ENCODE results near the gene SLC24A5. TPM values are rescaled to one million over a fixed set of nuclear protein-coding genes. Genes with fewer than 3 reads are reported as not detected.

SLC24A5 gene
- total and polyA plus RNA-seq, 9 donors = 0.04 to 2.3 (median 0.13) TPM; not detected in 4

DNA sequence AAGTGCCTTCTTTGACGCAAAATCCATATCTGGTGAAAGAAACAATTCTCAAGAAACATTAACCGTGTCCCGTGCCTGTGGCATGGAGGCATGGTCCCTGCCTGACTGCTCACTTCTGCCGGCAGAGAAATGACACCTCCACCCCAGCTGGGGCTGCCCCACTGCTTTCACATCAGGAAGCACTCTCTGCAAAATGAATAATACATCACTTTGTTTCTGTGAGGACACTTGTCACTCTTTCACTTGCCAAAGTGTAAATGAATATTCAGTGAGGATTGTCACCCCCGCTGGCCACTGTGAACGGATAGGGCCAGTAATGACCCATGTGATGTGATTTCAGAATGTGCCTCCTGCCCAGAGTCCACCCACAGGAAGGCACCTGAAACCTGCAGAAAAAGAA is 31.1 kb upstream of the SLC24A5 start:
- peaks cover 11% of the 10 kb centered on the region for H3K4me1 ChIP-seq (ENCODE audit: control insufficient read depth, insufficient read depth, low read length)
- no peaks in the 10 kb centered on the region for H3K9me3 ChIP-seq (replicated peaks; ENCODE audit: control insufficient read depth, low read depth, low read length)
- DNase-seq = no peak
- H3K27me3 ChIP-seq (ENCODE audit: control insufficient read depth, insufficient read depth, low read length) = peaks cover 3% of the 10 kb centered on the region
- H3K36me3 ChIP-seq (ENCODE audit: control insufficient read depth, insufficient read depth, low read length) = no peaks in the 10 kb centered on the region
- H3K27ac ChIP-seq (ENCODE audit: low read length) = no peak overlapping the region
- WGBS (ENCODE audit: insufficient coverage) = 58% methylated on average over 6 of the region's 6 CpGs
- no peak overlapping the region for H3K4me3 ChIP-seq (ENCODE audit: low read length)

DNA sequence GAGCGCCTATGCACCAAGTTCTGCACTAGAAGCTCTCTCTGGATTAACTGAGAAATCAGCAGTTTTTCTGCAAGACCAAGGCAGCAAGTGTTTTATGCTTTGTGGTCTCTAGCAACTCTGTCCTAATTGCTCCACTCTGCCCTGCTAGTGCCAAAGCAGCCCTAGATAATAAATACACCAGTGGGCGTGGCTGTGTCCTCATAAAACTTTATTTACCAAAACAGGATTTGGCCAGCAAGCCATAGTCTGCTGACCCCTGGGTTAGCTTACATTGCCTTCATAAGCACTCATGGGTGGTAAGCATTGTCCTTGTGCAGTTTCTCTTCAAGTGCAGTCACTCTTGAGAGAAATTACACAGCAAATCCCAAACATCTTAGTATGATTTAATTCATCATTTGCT is 30.7 kb upstream of the SLC24A5 start:
- Histone ChIP-seq H3K27me3 (ENCODE audit: control insufficient read depth, insufficient read depth, low read length) (peaks cover 3% of the 10 kb centered on the region), H3K4me3 (ENCODE audit: low read length) (no peak overlapping the region), H3K4me1 (ENCODE audit: control insufficient read depth, insufficient read depth, low read length) (peaks cover 7% of the 10 kb centered on the region), H3K36me3 (ENCODE audit: control insufficient read depth, insufficient read depth, low read length) (no peaks in the 10 kb centered on the region), H3K9me3 (replicated peaks; ENCODE audit: control insufficient read depth, low read depth, low read length) (no peaks in the 10 kb centered on the region), H3K27ac (ENCODE audit: low read length) (no peak overlapping the region)
- 100% methylated on average over 1 of the region's 2 CpGs for WGBS (ENCODE audit: insufficient coverage)
- no peak for DNase-seq

DNA sequence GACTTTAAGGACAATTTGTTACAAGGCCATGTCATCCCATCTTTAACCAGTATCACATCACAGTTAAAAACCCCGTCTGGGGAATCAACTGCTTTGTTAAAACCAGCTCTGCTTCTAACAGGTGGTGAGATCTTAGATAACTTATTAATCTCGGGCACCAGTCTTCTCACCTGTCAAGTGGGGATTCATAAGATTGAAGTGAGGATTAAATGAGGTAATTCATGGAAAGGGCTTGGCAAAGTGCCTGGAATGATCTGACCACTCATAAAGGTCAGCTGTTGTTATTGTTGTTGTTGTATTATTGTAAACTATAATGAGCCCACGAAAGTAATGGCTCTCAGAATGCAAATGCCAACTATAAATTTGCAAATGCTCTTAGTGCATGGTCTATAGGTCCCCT is 30.1 kb upstream of the SLC24A5 start:
- no peak overlapping the region for H3K27ac ChIP-seq (ENCODE audit: low read length)
- no peaks in the 10 kb centered on the region for H3K36me3 ChIP-seq (ENCODE audit: control insufficient read depth, insufficient read depth, low read length)
- no peaks in the 10 kb centered on the region for H3K9me3 ChIP-seq (replicated peaks; ENCODE audit: control insufficient read depth, low read depth, low read length)
- H3K4me3 ChIP-seq (ENCODE audit: low read length) = no peak overlapping the region
- peaks cover 3% of the 10 kb centered on the region for H3K27me3 ChIP-seq (ENCODE audit: control insufficient read depth, insufficient read depth, low read length)
- 40% methylated on average over 1 of the region's 3 CpGs for WGBS (ENCODE audit: insufficient coverage)
- no peak for DNase-seq
- peaks cover 2% of the 10 kb centered on the region for H3K4me1 ChIP-seq (ENCODE audit: control insufficient read depth, insufficient read depth, low read length)

DNA sequence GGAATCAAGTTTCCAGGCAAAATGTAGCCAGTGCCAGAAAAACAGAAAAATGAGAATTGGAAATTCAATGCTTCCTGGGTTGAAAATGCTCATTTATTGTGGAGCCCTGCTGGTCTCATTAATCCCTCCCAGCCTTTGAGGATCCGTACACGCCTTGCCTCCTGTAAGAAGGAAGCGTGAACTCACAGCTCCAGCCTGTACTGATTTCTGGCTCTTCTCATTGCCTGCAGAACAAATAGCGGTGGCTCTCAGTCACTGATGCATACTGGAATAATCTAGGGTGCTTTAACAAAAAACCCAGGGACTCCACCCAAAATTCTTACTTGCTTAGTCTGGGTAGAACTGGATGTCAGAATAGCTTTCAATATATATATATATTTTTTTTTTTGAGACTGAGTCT is 29.3 kb upstream of the SLC24A5 start:
- no peaks in the 10 kb centered on the region for H3K4me1 ChIP-seq (ENCODE audit: control insufficient read depth, insufficient read depth, low read length)
- no peaks in the 10 kb centered on the region for H3K9me3 ChIP-seq (replicated peaks; ENCODE audit: control insufficient read depth, low read depth, low read length)
- DNase-seq = peak; percentile 40
- no peak overlapping the region for H3K27ac ChIP-seq (ENCODE audit: low read length)
- peaks cover 3% of the 10 kb centered on the region for H3K27me3 ChIP-seq (ENCODE audit: control insufficient read depth, insufficient read depth, low read length)
- no peak overlapping the region for H3K4me3 ChIP-seq (ENCODE audit: low read length)
- no peaks in the 10 kb centered on the region for H3K36me3 ChIP-seq (ENCODE audit: control insufficient read depth, insufficient read depth, low read length)
- WGBS (ENCODE audit: insufficient coverage) = 27% methylated on average over 2 of the region's 4 CpGs

DNA sequence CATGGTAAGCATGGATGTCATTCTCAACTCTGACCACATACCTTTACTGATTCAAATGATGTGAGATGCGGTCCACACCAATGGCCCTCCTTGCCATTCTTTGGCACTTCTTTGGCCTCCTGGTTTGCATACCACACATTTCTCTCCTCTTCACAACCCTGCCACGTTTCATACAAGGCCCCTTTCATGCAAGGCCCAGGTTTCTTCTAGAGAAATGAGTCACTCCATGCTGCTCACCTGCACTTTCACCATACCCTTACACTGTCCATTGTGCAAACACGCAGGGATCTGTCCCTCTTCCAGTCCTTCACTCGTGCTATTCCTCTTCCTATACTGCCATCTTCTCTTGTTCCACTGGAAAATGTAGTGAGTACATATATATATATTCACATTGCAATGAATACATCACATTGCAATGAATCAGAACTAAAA is 24.4 kb upstream of the SLC24A5 start:
- Histone ChIP-seq H3K36me3 (ENCODE audit: control insufficient read depth, insufficient read depth, low read length) (no peaks in the 10 kb centered on the region), H3K4me3 (ENCODE audit: low read length) (no peak overlapping the region), H3K27me3 (ENCODE audit: control insufficient read depth, insufficient read depth, low read length) (no peaks in the 10 kb centered on the region), H3K27ac (ENCODE audit: low read length) (no peak overlapping the region), H3K9me3 (replicated peaks; ENCODE audit: control insufficient read depth, low read depth, low read length) (no peaks in the 10 kb centered on the region), H3K4me1 (ENCODE audit: control insufficient read depth, insufficient read depth, low read length) (no peaks in the 10 kb centered on the region)
- WGBS (ENCODE audit: insufficient coverage) = 88% methylated on average over 2 of the region's 4 CpGs
- DNase-seq = no peak

DNA sequence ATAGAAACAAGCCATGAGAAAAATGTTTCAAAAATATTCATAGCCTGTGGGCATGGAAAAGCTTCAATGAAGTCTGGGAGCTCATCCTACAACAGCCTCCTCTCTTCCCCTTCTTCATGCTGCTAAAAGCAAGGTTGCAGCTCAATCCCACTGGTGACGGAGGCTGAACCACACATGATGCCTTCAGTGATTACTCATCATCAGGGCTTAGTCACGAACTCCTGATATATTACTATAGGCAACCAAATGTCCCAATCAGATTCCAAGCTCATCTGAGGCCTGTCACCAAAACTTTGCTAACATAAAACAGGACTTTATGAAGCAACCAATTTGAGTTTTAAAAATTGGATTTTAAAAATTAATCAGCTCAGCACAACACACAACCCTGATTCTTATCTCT is 24.0 kb upstream of the SLC24A5 start:
- no peaks in the 10 kb centered on the region for H3K27me3 ChIP-seq (ENCODE audit: control insufficient read depth, insufficient read depth, low read length)
- no peak overlapping the region for H3K4me3 ChIP-seq (ENCODE audit: low read length)
- WGBS (ENCODE audit: insufficient coverage) = 72% methylated on average over 2 of the region's 2 CpGs
- no peak overlapping the region for H3K27ac ChIP-seq (ENCODE audit: low read length)
- no peak for DNase-seq
- H3K9me3 ChIP-seq (replicated peaks; ENCODE audit: control insufficient read depth, low read depth, low read length) = no peaks in the 10 kb centered on the region
- no peaks in the 10 kb centered on the region for H3K36me3 ChIP-seq (ENCODE audit: control insufficient read depth, insufficient read depth, low read length)
- H3K4me1 ChIP-seq (ENCODE audit: control insufficient read depth, insufficient read depth, low read length) = no peaks in the 10 kb centered on the region

DNA sequence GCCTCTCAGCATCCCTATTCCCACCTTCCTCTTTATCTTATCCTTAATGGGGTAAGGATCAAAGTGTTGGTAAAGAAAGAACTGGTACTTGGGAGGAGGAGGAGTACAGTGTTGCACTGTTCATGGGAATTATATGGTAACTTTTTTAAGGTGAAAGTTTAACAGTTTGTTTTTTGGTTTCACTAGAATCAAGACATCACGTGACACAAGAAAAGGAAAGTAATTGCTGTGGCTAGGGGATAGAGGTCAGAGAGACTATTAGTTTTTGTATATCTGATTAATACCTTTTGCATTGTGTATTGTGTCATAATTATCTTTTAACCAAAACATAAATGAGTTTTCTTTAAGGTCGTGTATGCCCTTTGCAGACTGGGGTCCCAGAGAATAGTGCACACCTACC is 23.5 kb upstream of the SLC24A5 start:
- Histone ChIP-seq H3K4me1 (ENCODE audit: control insufficient read depth, insufficient read depth, low read length) (no peaks in the 10 kb centered on the region), H3K9me3 (replicated peaks; ENCODE audit: control insufficient read depth, low read depth, low read length) (no peaks in the 10 kb centered on the region), H3K36me3 (ENCODE audit: control insufficient read depth, insufficient read depth, low read length) (no peaks in the 10 kb centered on the region), H3K27ac (ENCODE audit: low read length) (no peak overlapping the region), H3K4me3 (ENCODE audit: low read length) (no peak overlapping the region), H3K27me3 (ENCODE audit: control insufficient read depth, insufficient read depth, low read length) (no peaks in the 10 kb centered on the region)
- DNase-seq = no peak
- WGBS (ENCODE audit: insufficient coverage) = no CpG with 5 or more reads among the region's 2 CpGs

DNA sequence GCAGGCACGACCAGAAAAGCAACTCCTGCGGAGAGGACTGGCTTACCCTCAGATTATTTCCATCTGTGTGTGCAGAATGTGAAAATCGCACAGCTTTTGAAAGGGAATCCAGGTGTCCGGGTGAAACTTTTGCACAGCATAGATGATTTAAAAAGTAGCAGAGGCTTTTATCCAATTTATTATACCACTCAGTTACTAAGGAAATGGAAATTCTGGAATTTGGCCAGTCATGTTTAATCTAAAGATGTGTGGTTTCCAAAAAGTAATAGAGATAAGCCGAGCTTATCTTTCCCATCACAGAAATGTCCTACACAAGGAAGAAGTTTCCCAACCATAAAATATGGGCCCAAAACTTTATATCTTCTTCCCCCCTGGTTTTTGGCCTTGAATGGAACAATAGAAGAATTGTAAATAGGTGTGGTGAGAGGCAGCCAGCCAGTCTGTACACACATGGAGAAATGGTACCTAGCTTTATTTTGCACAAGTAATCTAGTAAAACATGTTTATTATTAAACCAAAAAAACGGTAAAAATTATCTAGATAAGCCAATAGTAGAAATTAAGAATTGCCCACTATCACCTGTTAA is 19.3 kb upstream of the SLC24A5 start:
- no CpG with 5 or more reads among the region's 6 CpGs for WGBS (ENCODE audit: insufficient coverage)
- no peak for DNase-seq
- Histone ChIP-seq H3K4me1 (ENCODE audit: control insufficient read depth, insufficient read depth, low read length) (no peaks in the 10 kb centered on the region), H3K36me3 (ENCODE audit: control insufficient read depth, insufficient read depth, low read length) (no peaks in the 10 kb centered on the region), H3K4me3 (ENCODE audit: low read length) (no peak overlapping the region), H3K27ac (ENCODE audit: low read length) (no peak overlapping the region), H3K9me3 (replicated peaks; ENCODE audit: control insufficient read depth, low read depth, low read length) (no peaks in the 10 kb centered on the region), H3K27me3 (ENCODE audit: control insufficient read depth, insufficient read depth, low read length) (no peaks in the 10 kb centered on the region)

DNA sequence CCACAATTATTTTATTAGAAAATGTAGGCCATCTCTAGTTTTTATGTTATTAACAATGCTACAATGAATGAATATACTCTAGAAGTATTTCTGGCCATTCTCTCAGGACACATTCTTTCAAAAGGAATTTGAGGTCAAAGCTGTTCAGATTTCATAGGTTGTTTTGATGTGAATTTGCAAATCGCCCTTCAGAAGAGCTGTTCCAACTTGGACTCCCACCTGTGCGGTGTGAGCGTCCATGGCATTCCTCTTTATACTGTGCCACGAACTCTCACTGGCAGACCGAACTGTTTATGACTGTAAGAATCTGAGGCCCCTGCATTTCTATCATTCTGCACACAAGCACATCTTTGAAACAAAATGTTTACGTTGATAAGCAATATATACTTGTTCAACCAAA is 18.6 kb upstream of the SLC24A5 start:
- Histone ChIP-seq H3K27me3 (ENCODE audit: control insufficient read depth, insufficient read depth, low read length) (no peaks in the 10 kb centered on the region), H3K4me1 (ENCODE audit: control insufficient read depth, insufficient read depth, low read length) (no peaks in the 10 kb centered on the region), H3K4me3 (ENCODE audit: low read length) (no peak overlapping the region), H3K36me3 (ENCODE audit: control insufficient read depth, insufficient read depth, low read length) (no peaks in the 10 kb centered on the region), H3K27ac (ENCODE audit: low read length) (no peak overlapping the region), H3K9me3 (replicated peaks; ENCODE audit: control insufficient read depth, low read depth, low read length) (no peaks in the 10 kb centered on the region)
- DNase-seq = no peak
- 63% methylated on average over 4 of the region's 6 CpGs for WGBS (ENCODE audit: insufficient coverage)

DNA sequence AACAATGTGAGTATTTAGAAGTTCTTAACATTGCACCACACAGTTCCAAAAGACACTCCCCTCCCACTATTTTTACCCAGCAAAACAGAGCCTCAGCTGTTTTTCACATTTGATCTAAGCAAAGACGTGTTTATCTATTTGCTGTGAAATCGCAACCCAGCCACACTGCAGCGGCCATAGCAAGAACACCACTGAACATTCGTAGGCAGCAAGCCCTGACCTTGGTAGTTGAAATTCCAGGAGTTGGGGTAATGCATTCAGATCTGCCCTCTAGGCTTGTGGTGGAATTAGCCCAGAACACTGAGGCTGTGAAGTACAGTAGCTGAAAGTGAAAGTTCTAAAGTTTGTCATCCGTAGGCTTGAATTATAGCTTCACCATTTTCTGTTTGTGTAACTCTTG is 17.1 kb upstream of the SLC24A5 start:
- H3K27ac ChIP-seq (ENCODE audit: low read length) = no peak overlapping the region
- H3K4me1 ChIP-seq (ENCODE audit: control insufficient read depth, insufficient read depth, low read length) = no peaks in the 10 kb centered on the region
- no peak overlapping the region for H3K4me3 ChIP-seq (ENCODE audit: low read length)
- no peaks in the 10 kb centered on the region for H3K36me3 ChIP-seq (ENCODE audit: control insufficient read depth, insufficient read depth, low read length)
- H3K27me3 ChIP-seq (ENCODE audit: control insufficient read depth, insufficient read depth, low read length) = peaks cover 2% of the 10 kb centered on the region
- WGBS (ENCODE audit: insufficient coverage) = 75% methylated on average over 3 of the region's 5 CpGs
- DNase-seq = no peak
- no peaks in the 10 kb centered on the region for H3K9me3 ChIP-seq (replicated peaks; ENCODE audit: control insufficient read depth, low read depth, low read length)

DNA sequence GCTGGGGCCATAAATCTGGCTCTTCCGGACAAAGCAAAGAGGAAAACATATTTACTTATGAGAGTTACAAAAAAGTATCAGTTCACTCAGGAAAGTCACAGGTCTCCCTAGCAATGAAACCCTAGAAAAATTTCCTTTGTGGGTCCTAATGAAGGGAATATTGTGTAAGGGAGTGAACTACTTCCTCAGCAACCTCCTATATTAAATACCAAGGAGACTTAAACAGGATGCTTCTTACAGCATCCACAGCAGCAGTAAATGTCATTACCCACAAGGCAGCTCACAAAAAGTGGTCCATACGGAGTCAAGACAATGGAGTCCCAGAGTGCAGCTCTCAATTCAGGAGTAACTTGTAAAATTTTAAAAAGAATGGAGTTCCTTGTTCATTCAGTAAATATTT is 14.9 kb upstream of the SLC24A5 start:
- no peaks in the 10 kb centered on the region for H3K9me3 ChIP-seq (replicated peaks; ENCODE audit: control insufficient read depth, low read depth, low read length)
- H3K4me3 ChIP-seq (ENCODE audit: low read length) = no peak overlapping the region
- no peak overlapping the region for H3K27ac ChIP-seq (ENCODE audit: low read length)
- no peaks in the 10 kb centered on the region for H3K36me3 ChIP-seq (ENCODE audit: control insufficient read depth, insufficient read depth, low read length)
- H3K4me1 ChIP-seq (ENCODE audit: control insufficient read depth, insufficient read depth, low read length) = no peaks in the 10 kb centered on the region
- peaks cover 3% of the 10 kb centered on the region for H3K27me3 ChIP-seq (ENCODE audit: control insufficient read depth, insufficient read depth, low read length)
- WGBS (ENCODE audit: insufficient coverage) = no CpG with 5 or more reads among the region's 2 CpGs
- DNase-seq = no peak

All from muscle of leg (tissue), 11 donors.